IMR-90 (cell line): ENCODE data around the gene GARS1. TPM values are rescaled to one million over a fixed set of nuclear protein-coding genes. Genes with fewer than 3 reads are reported as not detected.

Experiments used
- ATAC-seq: fragments of 200-7000 bp; cut with Tn5 transposase; 2 replicates; pipeline ENCODE4 v1.9.1; 2020; ENCODE audit warnings: low read depth, mild to moderate bottlenecking, moderate library complexity
- BruUV-seq: library from RNA; stranded (reverse); fragments of 400-500 nt; replicated peaks from 2 replicates; lab custom pipeline; 2021; lab: Mats Ljungman, UMichigan
- CTCF ChIA-PET: fragments of 300-600 bp; formaldehyde crosslinking; extraction: SDS; loops from one replicate; lab custom pipeline; 2021; ENCODE audit warnings: antibody characterized with exemption; lab: Yijun Ruan, JAX
- POLR2A ChIA-PET: fragments of 300-600 bp; sonication (Branson Sonifier 250); formaldehyde crosslinking; loops from one replicate; lab custom pipeline; 2022; ENCODE audit warnings: antibody characterized with exemption; ENCODE audit not compliant: unreplicated experiment; lab: Charles Lee
- DNase-seq: peaks from one replicate; pipeline ENCODE4 v3.0.0; 2013
- H2AFZ ChIP-seq: replicated peaks from 2 replicates; pipeline ENCODE3; 2013; ENCODE audit warnings: low read length, mild to moderate bottlenecking; ENCODE audit not compliant: poor library complexity
- H2AK5ac ChIP-seq: 2 replicates; pipeline ENCODE4 v1.6.1; 2013; ENCODE audit warnings: low read depth, low read length, inconsistent platforms
- H2AK9ac ChIP-seq: replicated peaks from 2 replicates; pipeline ENCODE3; 2013; ENCODE audit warnings: mild to moderate bottlenecking, low read depth, low read length, moderate library complexity; ENCODE audit not compliant: poor library complexity
- H2BK120ac ChIP-seq: 2 replicates; pipeline ENCODE4 v1.6.1; 2013; ENCODE audit warnings: low read depth, low read length, inconsistent platforms
- H2BK15ac ChIP-seq: 3 replicates; pipeline ENCODE4 v1.6.1; 2013; ENCODE audit warnings: low read depth, low read length, inconsistent platforms
- H2BK20ac ChIP-seq: 2 replicates; pipeline ENCODE4 v1.6.1; 2013; ENCODE audit warnings: low read depth, mild to moderate bottlenecking, inconsistent platforms, low read length, moderate library complexity
- H2BK5ac ChIP-seq: 2 replicates; pipeline ENCODE4 v1.6.1; 2013; ENCODE audit warnings: mild to moderate bottlenecking, low read depth, low read length, inconsistent platforms; ENCODE audit not compliant: poor library complexity, severe bottlenecking
- H3K14ac ChIP-seq: replicated peaks from 2 replicates; pipeline ENCODE4 v1.6.1; 2013; ENCODE audit warnings: low read depth, low read length, inconsistent platforms
- H3K18ac ChIP-seq: 2 replicates; pipeline ENCODE4 v1.6.1; 2013; ENCODE audit warnings: low read depth, low read length, control low read depth
- H3K23ac ChIP-seq: 2 replicates; pipeline ENCODE4 v1.6.1; 2013; ENCODE audit warnings: low read depth, low read length, inconsistent platforms
- H3K27ac ChIP-seq: 2 replicates; pipeline ENCODE4 v1.5.1; 2013; ENCODE audit warnings: mild to moderate bottlenecking, control low read depth, low read length; ENCODE audit not compliant: insufficient read depth
- H3K27me3 ChIP-seq: 2 replicates; pipeline ENCODE4 v1.6.1; 2013; ENCODE audit warnings: low read length; ENCODE audit not compliant: control insufficient read depth, insufficient read depth
- H3K36me3 ChIP-seq: 2 replicates; pipeline ENCODE4 v1.6.1; 2013; ENCODE audit warnings: low read length, mixed read lengths; ENCODE audit not compliant: control insufficient read depth, insufficient read depth
- H3K4ac ChIP-seq: 2 replicates; pipeline ENCODE4 v1.6.1; 2013; ENCODE audit warnings: low read depth, low read length, inconsistent platforms
- H3K4me1 ChIP-seq: 2 replicates; pipeline ENCODE4 v1.6.1; 2013; ENCODE audit warnings: low read length, mixed read lengths; ENCODE audit not compliant: control insufficient read depth, insufficient read depth
- H3K4me2 ChIP-seq: 2 replicates; pipeline ENCODE4 v1.6.1; 2013; ENCODE audit warnings: low read depth, mild to moderate bottlenecking, control low read depth, low read length, moderate library complexity
- H3K4me3 ChIP-seq: 2 replicates; pipeline ENCODE4 v1.5.1; 2013; ENCODE audit warnings: low read depth, mild to moderate bottlenecking, control low read depth, low read length, moderate library complexity; ENCODE audit not compliant: insufficient read depth
- H3K56ac ChIP-seq: 2 replicates; pipeline ENCODE4 v1.6.1; 2013; ENCODE audit warnings: low read length, inconsistent platforms; ENCODE audit not compliant: insufficient read depth; ENCODE audit errors: extremely low read depth
- H3K79me1 ChIP-seq, 2 experiments: 2 replicates each; pipeline ENCODE4 v1.6.1; 2013; ENCODE audit warnings: low read length in 2 of 2, inconsistent platforms in 1 of 2, low read depth in 1 of 2
- H3K9ac ChIP-seq: 2 replicates; pipeline ENCODE4 v1.6.1; 2013; ENCODE audit warnings: low read depth, low read length, control low read depth
- H3K9me1 ChIP-seq: 2 replicates; pipeline ENCODE4 v1.6.1; 2013; ENCODE audit warnings: low read length, inconsistent platforms; ENCODE audit not compliant: insufficient read depth
- H3K9me3 ChIP-seq: 2 replicates; pipeline ENCODE4 v1.6.1; 2013; ENCODE audit warnings: low read length; ENCODE audit not compliant: control insufficient read depth, insufficient read depth
- H4K20me1 ChIP-seq: 2 replicates; pipeline ENCODE4 v1.6.1; 2013; ENCODE audit warnings: low read length, inconsistent platforms; ENCODE audit not compliant: insufficient read depth
- H4K5ac ChIP-seq: 2 replicates; pipeline ENCODE4 v1.6.1; 2013; ENCODE audit warnings: mild to moderate bottlenecking, low read depth, low read length, control low read depth
- H4K8ac ChIP-seq, 2 experiments: 2 replicates each; pipeline ENCODE4 v1.6.1; 2013; ENCODE audit warnings: low read depth in 2 of 2, low read length in 2 of 2, control low read depth in 1 of 2, inconsistent platforms in 1 of 2
- H4K91ac ChIP-seq: 2 replicates; pipeline ENCODE4 v1.6.1; 2013; ENCODE audit warnings: low read depth, low read length, inconsistent platforms; ENCODE audit not compliant: insufficient read depth
- POLR2A ChIP-seq: IDR thresholded peaks from 2 replicates; pipeline ENCODE4 v1.6.1; 2012; ENCODE audit warnings: mild to moderate bottlenecking, low read depth, low read length
- RAD21 ChIP-seq: IDR thresholded peaks from 2 replicates; pipeline ENCODE4 v1.6.1; 2012; ENCODE audit warnings: low read length, improper control_type of control experiment
- RCOR1 ChIP-seq: IDR thresholded peaks from 2 replicates; pipeline ENCODE4 v1.6.1; 2012; ENCODE audit warnings: mild to moderate bottlenecking, low read length, improper control_type of control experiment; ENCODE audit not compliant: insufficient replicate concordance
- SMC3 ChIP-seq: fragments of 150-350 bp; IDR thresholded peaks from 2 replicates; pipeline ENCODE4 v1.6.1; 2016; ENCODE audit warnings: low read depth, mild to moderate bottlenecking, antibody characterized with exemption, low read length, moderate library complexity
- WGBS, 2 experiments: methylation state at CpG; one replicate each; pipeline versions ENCODE4 v1.1.5 to v1.1.7; 2013; ENCODE audit warnings: missing lambda C conversion rate in 2 of 2; ENCODE audit not compliant: insufficient read length in 1 of 2; ENCODE audit errors: extremely low coverage in 2 of 2; 5-methylcytosine and 5-hydroxymethylcytosine counted together
- dilution Hi-C: fragments of 300-500 bp; cut with HindIII; formaldehyde crosslinking; loops from one replicate; pipeline ENCODE4 v1.14.3; 2018; ENCODE audit warnings: low sequenced_read_pairs; ENCODE audit not compliant: unreplicated experiment
- in situ Hi-C: fragments of 300-500 bp; cut with MboI; formaldehyde crosslinking; loops from 3 replicates; pipeline ENCODE4 v1.14.3; 2019; ENCODE audit warnings: low sequenced_read_pairs, inconsistent platforms, mixed read lengths
- intact Hi-C: fragments of 100-400 bp; cut with micrococcal nuclease; formaldehyde crosslinking; loops from 2 replicates; pipeline ENCODE4 v1.10.0; 2022
- polyA plus RNA-seq, 3 experiments: library from polyadenylated mRNA; depleted of rRNA; stranded (reverse); fragments of >200 nt; gene quantifications; 2 replicates each; pipeline ENCODE4 v1.2.3, GENCODE V29; 2012; ENCODE audit warnings: low replicate concordance in 1 of 3
- total RNA-seq: library from RNA; depleted of rRNA; stranded (reverse); fragments of >200 nt; gene quantifications from 2 replicates; pipeline ENCODE4 v1.2.3, GENCODE V29; 2012
- TF ChIP-seq, protein P1 (sequence below): conservative IDR thresholded peaks from 2 replicates; pipeline ENCODE4 v1.5.1; 2012; ENCODE audit warnings: mild to moderate bottlenecking, low read depth, low read length, improper control_type of control experiment

GARS1 gene
- total and polyA plus RNA-seq, 2 of the 4 experiments (the other 2 are of a cell fraction): 105 to 551 TPM

DNA sequence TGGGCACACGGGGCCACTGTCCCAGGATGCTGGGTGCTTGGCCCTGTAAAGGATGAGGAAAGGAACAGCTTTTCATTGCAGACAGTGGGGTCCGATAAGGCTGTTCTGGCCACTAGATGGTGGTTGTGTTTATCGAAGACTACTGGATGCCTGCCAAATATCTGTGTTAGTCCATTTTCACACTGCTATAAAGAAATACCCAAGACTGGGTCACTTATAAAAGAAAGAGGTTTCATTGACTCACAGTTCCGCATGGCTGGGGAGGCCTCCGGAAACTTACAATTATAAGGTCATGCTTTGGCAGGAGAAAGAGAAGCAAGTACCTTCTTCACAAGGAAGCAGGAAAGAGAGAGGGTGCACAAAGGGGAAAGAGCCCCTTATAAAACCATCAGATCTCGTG lies 32.2 kb upstream of the GARS1 start:
- no peak overlapping the region for H3K56ac ChIP-seq
- no peak overlapping the region for H4K5ac ChIP-seq
- BruUV-seq: no TSS peak
- no peak overlapping the region for H3K4me2 ChIP-seq
- H3K4me1 ChIP-seq: peaks cover 6% of the 10 kb centered on the region
- H2BK15ac ChIP-seq: no peak overlapping the region
- in situ Hi-C loops: loop anchor here (5.0 to 10.0 kb wide), 2 partner anchors 285 to 398 kb away; no protein-coding TSS in a partner anchor
- H3K27ac ChIP-seq: no peak overlapping the region
- H3K23ac ChIP-seq: no peak overlapping the region
- ChIA-PET CTCF (interaction anchor here (0.6 to 1.9 kb wide), 2 partner anchors 13 to 97 kb away, joined by 4 to 5 read pairs; no protein-coding TSS in a partner anchor), POLR2A (no interaction called here)
- no peaks in the 10 kb centered on the region; the same call in 1 of the 2 replicates for H3K9me1 ChIP-seq
- H3K27me3 ChIP-seq: no peaks in the 10 kb centered on the region
- no peak overlapping the region for H3K4ac ChIP-seq
- peaks cover 11% of the 10 kb centered on the region; the same call in 1 of the 2 replicates for H3K36me3 ChIP-seq
- H3K9me3 ChIP-seq: no peaks in the 10 kb centered on the region
- H2BK5ac ChIP-seq: no peak overlapping the region
- no peak overlapping the region for H3K9ac ChIP-seq
- no peak overlapping the region for H2BK20ac ChIP-seq
- H4K8ac ChIP-seq: no peak overlapping the region
- no peak overlapping the region for H2AFZ ChIP-seq
- no peak overlapping the region for H2AK5ac ChIP-seq
- TF ChIP-seq SMC3 (no peak), RAD21 (no peak), RCOR1 (no peak), POLR2A (no peak)
- TF ChIP-seq, protein P1, sequence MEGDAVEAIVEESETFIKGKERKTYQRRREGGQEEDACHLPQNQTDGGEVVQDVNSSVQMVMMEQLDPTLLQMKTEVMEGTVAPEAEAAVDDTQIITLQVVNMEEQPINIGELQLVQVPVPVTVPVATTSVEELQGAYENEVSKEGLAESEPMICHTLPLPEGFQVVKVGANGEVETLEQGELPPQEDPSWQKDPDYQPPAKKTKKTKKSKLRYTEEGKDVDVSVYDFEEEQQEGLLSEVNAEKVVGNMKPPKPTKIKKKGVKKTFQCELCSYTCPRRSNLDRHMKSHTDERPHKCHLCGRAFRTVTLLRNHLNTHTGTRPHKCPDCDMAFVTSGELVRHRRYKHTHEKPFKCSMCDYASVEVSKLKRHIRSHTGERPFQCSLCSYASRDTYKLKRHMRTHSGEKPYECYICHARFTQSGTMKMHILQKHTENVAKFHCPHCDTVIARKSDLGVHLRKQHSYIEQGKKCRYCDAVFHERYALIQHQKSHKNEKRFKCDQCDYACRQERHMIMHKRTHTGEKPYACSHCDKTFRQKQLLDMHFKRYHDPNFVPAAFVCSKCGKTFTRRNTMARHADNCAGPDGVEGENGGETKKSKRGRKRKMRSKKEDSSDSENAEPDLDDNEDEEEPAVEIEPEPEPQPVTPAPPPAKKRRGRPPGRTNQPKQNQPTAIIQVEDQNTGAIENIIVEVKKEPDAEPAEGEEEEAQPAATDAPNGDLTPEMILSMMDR: peak; percentile 43
- DNase-seq: peak; percentile 73
- no peaks in the 10 kb centered on the region for H4K20me1 ChIP-seq
- peak; percentile 57 for ATAC-seq
- H3K4me3 ChIP-seq: no peak overlapping the region
- dilution Hi-C loops: no loop called here
- H2AK9ac ChIP-seq: peak overlapping the region; percentile 75
- H3K14ac ChIP-seq: no peak overlapping the region
- H2BK120ac ChIP-seq: no peak overlapping the region
- no CpG with 5 or more reads among the region's 6 CpGs for WGBS, 2 experiments
- H4K91ac ChIP-seq: no peak overlapping the region
- H3K79me1 ChIP-seq: no peaks in the 10 kb centered on the region
- no peak overlapping the region for H3K18ac ChIP-seq
- intact Hi-C loops: no loop called here
